K562 (cell line): Measurements from ENCODE around the gene TLN1. TPM values are rescaled to one million over a fixed set of nuclear protein-coding genes. Genes with fewer than 3 reads are reported as not detected.

Experiments used
- GABPA ChIP-seq: fragments of 200-800 bp; sonication (Bioruptor generic); conservative IDR thresholded peaks from 2 replicates; pipeline ENCODE4 v1.6.1; 2016; ENCODE audit warnings: low read depth, missing genetic modification characterization, missing compliant biosample characterization
- MEF2D ChIP-seq: conservative IDR thresholded peaks from 2 replicates; pipeline ENCODE4 v1.6.1; 2016; ENCODE audit warnings: low read depth, missing genetic modification characterization, missing compliant biosample characterization
- PRDM10 ChIP-seq: fragments of 450-650 bp; IDR thresholded peaks from 2 replicates; pipeline ENCODE4 v1.6.1; 2018; ENCODE audit not compliant: partially characterized antibody
- ZBTB40 ChIP-seq, 2 experiments: fragments of 450-650 bp in 1 of 2; sonication (generic) in 1 of 2; formaldehyde crosslinking in 1 of 2; IDR thresholded peaks; 2 replicates each; pipeline versions ENCODE4 v1.7.1 to v1.9.0; 2016 to 2022; ENCODE audit warnings: inconsistent platforms in 1 of 2, mild to moderate bottlenecking in 1 of 2, missing genetic modification reagents in 1 of 2
- polyA plus RNA-seq, 8 experiments: library from polyadenylated mRNA; depleted of rRNA in 4 of 8; stranded (reverse) in 5 of 8; unstranded in 3 of 8; fragments of >200 nt; fragmentation: Nextera tagmentation in 2 of 8; fragmentation: Illumina TruSeq in 1 of 8; extraction: Ambion mirVana in 2 of 8; extraction: Trizol in 1 of 8; gene quantifications; 2 replicates each; pipeline versions ENCODE4 v1.2.1 to v1.2.3, GENCODE V29; 2011 to 2014; ENCODE audit warnings: inconsistent platforms in 1 of 8, missing spikeins in 1 of 8
- total RNA-seq, 7 experiments: library from RNA; depleted of rRNA in 6 of 7; stranded (reverse); fragments of >200 nt in 6 of 7; fragmentation: Illumina TruSeq in 2 of 7; extraction: Trizol in 2 of 7; gene quantifications; 2 replicates each; pipeline versions ENCODE4 v1.2.1 to v1.2.3, GENCODE V29; 2011 to 2021; ENCODE audit warnings: low replicate concordance in 1 of 7
- TF ChIP-seq, protein P1 (sequence below), 2 experiments: fragments of 450-650 bp; conservative IDR thresholded peaks; 2 replicates each; pipeline ENCODE4 v1.6.1; 2017; ENCODE audit warnings: mild to moderate bottlenecking in 2 of 2, moderate library complexity in 2 of 2
- TF ChIP-seq, protein P2 (sequence below): fragments of 450-650 bp; IDR thresholded peaks from 2 replicates; pipeline ENCODE4 v1.6.1; 2017; ENCODE audit warnings: antibody characterized with exemption, mild to moderate bottlenecking

Gene TLN1
- total and polyA plus RNA-seq, 9 of the 15 experiments (the other 6 are each of a cell fraction or from before 2014, with no cell fraction given) = 3.6 to 240 (median 54.8) TPM

DNA sequence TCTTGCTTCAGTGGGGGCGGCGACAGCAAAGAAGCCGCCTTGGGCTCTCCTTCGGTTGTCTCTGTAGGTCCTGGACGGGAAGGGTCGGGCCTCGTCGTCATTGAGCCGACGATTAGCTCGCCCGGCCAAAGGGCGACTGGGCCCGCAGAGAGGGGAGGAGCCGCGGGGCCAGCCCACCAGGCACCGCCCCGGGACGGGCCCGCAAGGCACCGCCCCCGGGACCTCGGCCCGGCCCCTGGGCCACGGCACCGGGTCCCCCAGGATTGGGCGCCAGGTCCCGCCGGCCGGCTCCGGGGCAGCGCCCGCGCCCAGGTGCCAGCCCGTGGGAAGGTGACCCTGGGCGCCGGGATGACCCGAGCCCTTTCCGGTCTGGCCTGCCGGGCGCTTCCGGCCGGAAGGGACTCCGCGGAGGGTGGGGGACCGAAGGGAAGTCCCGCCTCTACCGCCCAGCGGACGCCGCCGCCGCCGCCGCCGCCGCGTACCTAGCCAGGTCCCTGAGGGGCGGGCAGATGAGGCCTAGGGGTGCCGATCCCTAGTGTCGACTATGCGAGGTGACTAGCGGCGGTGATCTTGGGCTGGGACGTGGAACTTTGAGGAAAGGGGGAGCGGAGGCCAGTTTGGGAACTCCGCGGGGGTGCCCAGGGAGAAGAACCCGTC, 17.0 kb upstream of the TLN1 start, which contains the start of the genes GBA2 and RGP1 (continued):
- TF ChIP-seq, protein P1, sequence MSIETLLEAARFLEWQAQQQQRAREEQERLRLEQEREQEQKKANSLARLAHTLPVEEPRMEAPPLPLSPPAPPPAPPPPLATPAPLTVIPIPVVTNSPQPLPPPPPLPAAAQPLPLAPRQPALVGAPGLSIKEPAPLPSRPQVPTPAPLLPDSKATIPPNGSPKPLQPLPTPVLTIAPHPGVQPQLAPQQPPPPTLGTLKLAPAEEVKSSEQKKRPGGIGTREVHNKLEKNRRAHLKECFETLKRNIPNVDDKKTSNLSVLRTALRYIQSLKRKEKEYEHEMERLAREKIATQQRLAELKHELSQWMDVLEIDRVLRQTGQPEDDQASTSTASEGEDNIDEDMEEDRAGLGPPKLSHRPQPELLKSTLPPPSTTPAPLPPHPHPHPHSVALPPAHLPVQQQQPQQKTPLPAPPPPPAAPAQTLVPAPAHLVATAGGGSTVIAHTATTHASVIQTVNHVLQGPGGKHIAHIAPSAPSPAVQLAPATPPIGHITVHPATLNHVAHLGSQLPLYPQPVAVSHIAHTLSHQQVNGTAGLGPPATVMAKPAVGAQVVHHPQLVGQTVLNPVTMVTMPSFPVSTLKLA (conservative IDR thresholded peaks at IDR 0.05) = 0 out of 4 replicates have a peak, but pooled peaks of 1 of the 2 experiments have one; percentile 8
- TF ChIP-seq GABPA (tag) (peak; percentile 97), MEF2D (tag) (no peak), ZBTB40 (IDR thresholded peaks at IDR 0.05) (peak; percentile 91), ZBTB40 (CRISPR knock-in tag; IDR thresholded peaks at IDR 0.05) (no peak), PRDM10 (peak; percentile 93)
- TF ChIP-seq, protein P2, sequence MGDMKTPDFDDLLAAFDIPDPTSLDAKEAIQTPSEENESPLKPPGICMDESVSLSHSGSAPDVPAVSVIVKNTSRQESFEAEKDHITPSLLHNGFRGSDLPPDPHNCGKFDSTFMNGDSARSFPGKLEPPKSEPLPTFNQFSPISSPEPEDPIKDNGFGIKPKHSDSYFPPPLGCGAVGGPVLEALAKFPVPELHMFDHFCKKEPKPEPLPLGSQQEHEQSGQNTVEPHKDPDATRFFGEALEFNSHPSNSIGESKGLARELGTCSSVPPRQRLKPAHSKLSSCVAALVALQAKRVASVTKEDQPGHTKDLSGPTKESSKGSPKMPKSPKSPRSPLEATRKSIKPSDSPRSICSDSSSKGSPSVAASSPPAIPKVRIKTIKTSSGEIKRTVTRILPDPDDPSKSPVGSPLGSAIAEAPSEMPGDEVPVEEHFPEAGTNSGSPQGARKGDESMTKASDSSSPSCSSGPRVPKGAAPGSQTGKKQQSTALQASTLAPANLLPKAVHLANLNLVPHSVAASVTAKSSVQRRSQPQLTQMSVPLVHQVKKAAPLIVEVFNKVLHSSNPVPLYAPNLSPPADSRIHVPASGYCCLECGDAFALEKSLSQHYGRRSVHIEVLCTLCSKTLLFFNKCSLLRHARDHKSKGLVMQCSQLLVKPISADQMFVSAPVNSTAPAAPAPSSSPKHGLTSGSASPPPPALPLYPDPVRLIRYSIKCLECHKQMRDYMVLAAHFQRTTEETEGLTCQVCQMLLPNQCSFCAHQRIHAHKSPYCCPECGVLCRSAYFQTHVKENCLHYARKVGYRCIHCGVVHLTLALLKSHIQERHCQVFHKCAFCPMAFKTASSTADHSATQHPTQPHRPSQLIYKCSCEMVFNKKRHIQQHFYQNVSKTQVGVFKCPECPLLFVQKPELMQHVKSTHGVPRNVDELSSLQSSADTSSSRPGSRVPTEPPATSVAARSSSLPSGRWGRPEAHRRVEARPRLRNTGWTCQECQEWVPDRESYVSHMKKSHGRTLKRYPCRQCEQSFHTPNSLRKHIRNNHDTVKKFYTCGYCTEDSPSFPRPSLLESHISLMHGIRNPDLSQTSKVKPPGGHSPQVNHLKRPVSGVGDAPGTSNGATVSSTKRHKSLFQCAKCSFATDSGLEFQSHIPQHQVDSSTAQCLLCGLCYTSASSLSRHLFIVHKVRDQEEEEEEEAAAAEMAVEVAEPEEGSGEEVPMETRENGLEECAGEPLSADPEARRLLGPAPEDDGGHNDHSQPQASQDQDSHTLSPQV = no peak
